Thymus (tissue), 11 donors: ENCODE data around the gene ACAN. TPM values are rescaled to one million over a fixed set of nuclear protein-coding genes. Genes with fewer than 3 reads are reported as not detected.

ENCODE experiments used
- DNase-seq, 9 donors: peaks; one replicate each; pipeline ENCODE4 v3.0.0-alpha.2; 2013; ENCODE audit warnings: low spot score in 9 of 9, low read depth in 6 of 9, missing footprints in 1 of 9
- H3K27ac ChIP-seq, 2 donors: one replicate each; pipeline ENCODE4 v1.5.1; 2013; ENCODE audit warnings: control low read depth in 1 of 2, low read depth in 1 of 2, low read length in 1 of 2, mild to moderate bottlenecking in 1 of 2, moderate library complexity in 1 of 2
- H3K27me3 ChIP-seq, 2 donors: one replicate each; pipeline ENCODE4 v1.5.1; 2013; ENCODE audit warnings: low read length in 1 of 2; ENCODE audit not compliant: control insufficient read depth in 2 of 2, insufficient read depth in 1 of 2
- H3K36me3 ChIP-seq, 2 donors: one replicate each; pipeline ENCODE4 v1.5.1; 2013; ENCODE audit warnings: low read length in 1 of 2, mild to moderate bottlenecking in 1 of 2, moderate library complexity in 1 of 2; ENCODE audit not compliant: control insufficient read depth in 2 of 2, insufficient read depth in 2 of 2
- H3K4me1 ChIP-seq, 2 donors: one replicate each; pipeline ENCODE4 v1.5.1; 2013; ENCODE audit warnings: low read length in 2 of 2; ENCODE audit not compliant: control insufficient read depth in 2 of 2, insufficient read depth in 2 of 2
- H3K4me3 ChIP-seq, 2 donors: one replicate each; pipeline ENCODE4 v1.5.1; 2013; ENCODE audit warnings: low read length in 2 of 2, control low read depth in 1 of 2, mild to moderate bottlenecking in 1 of 2
- H3K9me3 ChIP-seq, 2 donors: one replicate each; pipeline ENCODE4 v1.5.1; 2013; ENCODE audit warnings: low read length in 1 of 2, mild to moderate bottlenecking in 1 of 2; ENCODE audit not compliant: control insufficient read depth in 2 of 2, insufficient read depth in 1 of 2
- WGBS: extraction: QIAGEN DNeasy Blood & Tissue Kit; methylation state at CpG from one replicate; pipeline ENCODE4 v1.1.7; 2013; 5-methylcytosine and 5-hydroxymethylcytosine counted together
- polyA plus RNA-seq: library from polyadenylated mRNA; stranded (reverse); fragments of 200-250 nt; gene quantifications from one replicate; pipeline ENCODE4 v1.2.3, GENCODE V29; 2013
- total RNA-seq: library from RNA; stranded (reverse); fragments of 120-200 nt; gene quantifications from one replicate; pipeline ENCODE4 v1.2.4, GENCODE V29; 2013
- donor health status: healthy.

The ACAN gene
- total and polyA plus RNA-seq, 2 donors = 0.28 to 0.80 TPM

DNA sequence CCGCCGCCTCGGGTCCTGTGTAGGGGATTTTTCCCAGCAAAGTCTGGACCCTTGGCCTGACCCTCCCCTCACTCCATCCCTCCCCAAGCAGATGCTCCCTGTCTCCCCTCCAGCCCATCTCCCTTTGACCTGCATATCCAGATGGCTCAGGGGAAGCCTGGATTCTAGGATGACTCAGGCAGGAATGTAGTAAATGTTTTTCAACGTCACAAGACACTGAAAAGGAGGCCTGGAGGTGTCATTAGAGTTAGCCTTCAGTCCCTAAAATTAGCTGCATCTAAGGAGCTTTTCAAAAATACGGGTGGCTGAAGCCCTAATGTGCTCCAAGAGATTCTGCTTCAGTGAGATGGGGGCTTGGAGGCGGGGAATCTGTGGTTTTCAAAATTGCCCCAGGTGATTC lies 7.2 kb downstream of the ACAN start:
- no peaks in the 10 kb centered on the region for H3K36me3 ChIP-seq
- peaks cover 5 to 14% of the 10 kb centered on the region in 2 donors for H3K27me3 ChIP-seq
- no peak overlapping the region for H3K27ac ChIP-seq
- no peaks in the 10 kb centered on the region for H3K4me1 ChIP-seq
- DNase-seq = no peak
- H3K4me3 ChIP-seq = no peak overlapping the region
- WGBS = 83% methylated on average over 6 of the region's 6 CpGs
- no peaks in the 10 kb centered on the region for H3K9me3 ChIP-seq

DNA sequence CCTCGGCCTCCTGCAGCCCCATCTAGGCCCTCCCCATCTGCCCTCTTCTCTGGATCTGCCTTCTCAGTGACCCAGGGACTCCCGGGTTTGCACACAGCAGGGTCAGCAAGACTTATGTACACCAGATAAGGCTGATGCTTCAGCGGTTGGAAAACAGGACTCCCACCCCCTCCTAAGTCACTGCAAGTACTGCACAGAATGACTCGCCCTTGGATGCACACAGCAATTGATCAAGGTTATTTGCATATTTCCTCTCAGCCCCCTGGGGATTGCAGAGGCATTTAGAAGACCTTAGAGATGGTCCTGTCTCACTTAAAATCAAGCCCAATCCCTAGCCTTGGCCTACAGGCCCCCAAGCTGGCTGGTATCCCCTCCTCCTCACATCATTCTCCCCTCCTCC lies 8.9 kb downstream of the ACAN start:
- no peaks in the 10 kb centered on the region for H3K4me1 ChIP-seq
- H3K9me3 ChIP-seq = no peaks in the 10 kb centered on the region
- H3K36me3 ChIP-seq = no peaks in the 10 kb centered on the region
- DNase-seq = no peak
- H3K4me3 ChIP-seq = no peak overlapping the region
- 81% methylated on average over 4 of the region's 4 CpGs for WGBS
- peaks cover 1 to 3% of the 10 kb centered on the region in 2 donors for H3K27me3 ChIP-seq
- H3K27ac ChIP-seq = no peak overlapping the region

DNA sequence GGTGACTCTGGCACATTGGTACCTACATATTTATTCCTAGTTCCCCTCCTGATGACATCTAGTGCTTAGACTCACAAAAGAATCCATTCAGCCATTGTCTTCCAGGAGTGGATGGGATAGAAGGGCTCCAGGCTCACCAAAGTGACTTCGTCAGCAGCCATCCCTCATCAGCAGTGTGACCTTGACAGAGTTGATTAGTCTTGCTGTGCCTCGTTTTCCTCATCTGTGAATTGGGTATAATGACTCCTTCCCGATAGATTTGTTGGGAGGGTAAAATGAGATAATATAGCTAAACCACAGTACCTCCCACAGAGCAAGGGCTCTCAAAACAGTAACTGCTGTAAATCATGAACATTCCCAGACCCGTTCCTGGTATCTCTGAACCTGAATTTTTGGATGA lies 10.7 kb downstream of the ACAN start:
- Histone ChIP-seq H3K9me3 (no peaks in the 10 kb centered on the region), H3K27me3 (no peaks in the 10 kb centered on the region), H3K27ac (no peak overlapping the region), H3K36me3 (no peaks in the 10 kb centered on the region), H3K4me3 (no peak overlapping the region), H3K4me1 (no peaks in the 10 kb centered on the region)
- DNase-seq = no peak
- 91% methylated on average over 4 of the region's 4 CpGs for WGBS

DNA sequence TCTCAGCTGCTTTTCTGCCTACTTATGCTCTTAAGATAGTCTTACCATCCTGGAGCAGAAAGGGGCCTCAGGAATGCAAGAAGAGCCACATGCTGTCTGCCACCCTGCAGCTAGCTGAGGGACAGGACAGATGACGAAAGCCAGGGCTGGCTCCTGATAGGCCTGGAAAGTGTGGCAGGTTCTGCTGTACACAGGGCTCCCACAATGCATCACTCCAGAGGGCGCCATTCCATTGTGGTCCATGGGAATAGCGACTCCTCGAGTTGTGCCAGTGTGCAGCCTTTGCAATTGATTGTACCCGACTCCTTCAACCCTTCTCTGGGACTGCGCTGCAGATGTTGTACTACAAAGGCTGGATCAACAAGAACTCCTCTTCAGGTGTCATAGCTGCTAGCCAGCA lies 11.2 kb downstream of the ACAN start:
- no peak overlapping the region for H3K27ac ChIP-seq
- H3K4me3 ChIP-seq = no peak overlapping the region
- no peak for DNase-seq
- H3K36me3 ChIP-seq = no peaks in the 10 kb centered on the region
- no peaks in the 10 kb centered on the region for H3K27me3 ChIP-seq
- H3K9me3 ChIP-seq = no peaks in the 10 kb centered on the region
- 91% methylated on average over 6 of the region's 6 CpGs for WGBS
- H3K4me1 ChIP-seq = no peaks in the 10 kb centered on the region

DNA sequence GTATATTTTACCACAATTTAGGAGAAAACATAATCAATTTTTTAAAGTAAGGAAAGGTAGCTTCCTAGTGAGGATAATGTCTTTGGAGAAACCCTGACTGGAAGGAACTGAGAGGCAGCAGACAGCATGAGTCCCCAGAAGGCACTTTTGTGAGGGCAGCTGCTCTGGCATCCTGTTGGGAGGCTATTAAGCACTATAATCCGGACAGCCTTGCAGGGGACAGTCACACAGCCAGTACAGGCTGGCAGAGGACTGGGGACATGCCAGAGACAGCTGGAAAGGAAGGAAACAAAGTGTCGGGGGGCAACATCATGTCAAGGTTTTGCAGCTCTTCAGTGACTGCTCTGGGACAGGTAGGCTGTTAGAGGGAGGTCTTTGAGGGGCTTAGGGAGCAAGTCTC lies 15.7 kb downstream of the ACAN start:
- no peak overlapping the region for H3K27ac ChIP-seq
- DNase-seq = no peak
- no peaks in the 10 kb centered on the region for H3K9me3 ChIP-seq
- no peaks in the 10 kb centered on the region for H3K27me3 ChIP-seq
- H3K4me3 ChIP-seq = no peak overlapping the region
- WGBS = 62% methylated on average over 2 of the region's 2 CpGs
- H3K36me3 ChIP-seq = no peaks in the 10 kb centered on the region
- no peaks in the 10 kb centered on the region for H3K4me1 ChIP-seq

DNA sequence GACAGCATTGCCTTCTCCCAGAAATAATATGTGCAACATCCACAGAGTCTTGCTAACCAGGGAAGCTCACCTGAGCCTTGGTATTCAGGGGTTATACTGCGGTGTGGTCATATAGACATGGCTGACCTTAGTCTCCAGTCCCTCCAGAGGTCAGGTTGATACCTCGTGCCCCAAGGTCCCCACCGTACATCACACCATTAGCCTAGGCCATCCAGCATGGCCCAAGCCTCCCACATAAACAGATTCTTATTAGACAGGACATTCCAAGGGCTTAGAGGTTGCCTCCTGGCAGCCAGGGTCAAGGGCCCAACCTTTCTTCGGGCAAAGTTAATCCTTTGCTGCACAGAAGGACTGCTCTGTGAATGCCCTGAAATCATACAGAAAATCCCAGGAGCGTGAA lies 18.8 kb downstream of the ACAN start:
- Histone ChIP-seq H3K9me3 (no peaks in the 10 kb centered on the region), H3K27ac (no peak overlapping the region), H3K27me3 (no peaks in the 10 kb centered on the region), H3K4me3 (no peak overlapping the region), H3K4me1 (no peaks in the 10 kb centered on the region), H3K36me3 (no peaks in the 10 kb centered on the region)
- DNase-seq = no peak
- WGBS = 95% methylated on average over 5 of the region's 5 CpGs

DNA sequence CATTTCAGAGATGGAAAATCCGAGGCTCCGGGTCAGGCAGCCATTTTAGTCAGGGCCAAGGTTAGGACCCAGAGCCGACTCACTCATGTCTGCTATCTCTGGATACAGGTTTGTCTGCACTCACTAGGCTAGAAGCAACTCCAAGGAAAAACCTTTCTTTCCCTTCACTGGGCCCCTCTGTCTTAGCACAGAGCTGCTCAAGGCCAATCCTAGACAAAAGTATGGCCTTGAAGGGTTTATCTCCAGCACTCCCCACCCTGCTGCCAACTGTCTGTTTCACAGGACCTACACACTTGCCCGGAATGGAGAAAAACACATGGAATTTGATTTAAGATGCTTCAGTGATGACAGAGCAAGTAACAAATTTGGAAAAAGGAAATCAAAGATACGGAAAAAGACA lies 25.6 kb downstream of the ACAN start:
- no peak overlapping the region for H3K27ac ChIP-seq
- DNase-seq = no peak
- no peaks in the 10 kb centered on the region for H3K27me3 ChIP-seq
- H3K9me3 ChIP-seq = no peaks in the 10 kb centered on the region
- H3K36me3 ChIP-seq = no peaks in the 10 kb centered on the region
- no peaks in the 10 kb centered on the region for H3K4me1 ChIP-seq
- no peak overlapping the region for H3K4me3 ChIP-seq
- 93% methylated on average over 5 of the region's 5 CpGs for WGBS

DNA sequence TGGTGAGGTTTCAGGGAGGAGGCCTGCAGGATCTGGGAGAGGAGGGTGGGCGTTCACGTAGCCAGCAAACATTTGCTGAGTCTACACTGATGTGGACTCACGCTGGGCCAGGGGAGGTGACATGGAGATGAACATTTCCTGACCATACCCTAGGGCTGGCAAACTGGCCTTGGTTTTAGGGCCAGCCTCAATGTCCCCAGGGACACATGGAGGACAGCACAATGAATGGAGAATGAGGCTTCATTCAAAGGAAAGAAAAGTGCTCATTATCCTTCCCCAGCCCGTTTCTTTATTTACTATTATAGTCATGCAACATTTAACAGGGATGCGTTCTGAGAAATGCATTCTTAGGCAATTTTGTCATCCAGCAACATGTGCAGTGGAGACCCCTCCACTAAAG lies 26.8 kb downstream of the ACAN start:
- Histone ChIP-seq H3K9me3 (no peaks in the 10 kb centered on the region), H3K27me3 (no peaks in the 10 kb centered on the region), H3K27ac (no peak overlapping the region), H3K4me3 (no peak overlapping the region), H3K4me1 (no peaks in the 10 kb centered on the region), H3K36me3 (no peaks in the 10 kb centered on the region)
- DNase-seq = no peak
- WGBS = 76% methylated on average over 5 of the region's 5 CpGs

DNA sequence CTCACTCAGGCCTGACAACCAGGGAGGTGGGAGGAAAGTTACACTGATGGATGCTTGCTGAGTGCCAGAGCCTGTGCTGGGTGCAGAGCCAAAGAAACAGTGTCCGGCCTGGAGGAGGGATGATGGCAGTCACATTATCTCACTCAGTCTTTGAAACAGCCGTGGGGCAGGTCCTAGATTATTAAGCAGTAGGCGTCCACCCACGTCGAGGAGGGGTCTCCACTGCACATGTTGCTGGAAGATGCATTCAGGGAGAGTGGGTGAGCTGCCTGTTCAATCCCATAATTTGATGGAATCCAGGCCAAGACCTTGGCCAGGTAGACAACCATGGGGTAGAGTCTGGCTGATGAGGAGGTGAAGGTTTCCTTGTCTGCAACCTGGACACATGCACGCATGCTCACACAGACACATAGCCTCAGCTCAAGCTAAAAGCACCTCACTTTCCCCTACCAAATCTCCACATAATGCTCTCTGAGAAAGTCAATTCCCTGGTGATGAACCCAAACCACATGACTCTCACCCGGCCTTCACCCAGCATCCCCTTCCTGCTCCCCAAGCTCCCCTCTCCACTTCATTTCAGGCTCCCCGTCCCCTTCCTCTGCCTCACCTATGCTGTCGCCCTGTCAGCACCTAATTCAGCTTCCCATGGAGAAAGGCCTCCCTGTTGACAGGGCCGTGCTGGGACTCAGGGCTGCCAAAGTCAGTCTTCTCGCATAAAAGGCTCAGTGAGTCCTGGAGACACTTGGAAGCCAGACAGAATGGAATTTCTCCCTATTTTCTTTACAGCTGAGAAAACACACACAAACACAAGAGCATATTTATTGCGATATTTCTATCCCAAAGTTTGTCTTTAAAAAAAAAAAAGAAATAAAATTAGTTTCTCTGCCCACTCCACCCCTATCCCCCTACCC lies 29.8 kb downstream of the ACAN start:
- Histone ChIP-seq H3K9me3 (no peaks in the 10 kb centered on the region), H3K4me3 (no peak overlapping the region), H3K4me1 (no peaks in the 10 kb centered on the region), H3K27ac (no peak overlapping the region), H3K36me3 (no peaks in the 10 kb centered on the region), H3K27me3 (no peaks in the 10 kb centered on the region)
- DNase-seq = no peak
- WGBS = 89% methylated on average over 12 of the region's 12 CpGs
